MCF 10A (cell line): ENCODE data around the gene C1QTNF1. TPM values are rescaled to one million over a fixed set of nuclear protein-coding genes. Genes with fewer than 3 reads are reported as not detected.
A peak's percentile ranks its signal among the peaks of the same experiment; 100 is the strongest.
"Not testable (repeated sequence)": the region's sequence is repeated elsewhere in the genome, so short reads cannot be mapped to it uniquely, and the experiment has no call there.

Experiments
- BruUV-seq: library from RNA; stranded (reverse); fragments of 400-500 nt; replicated peaks from 2 replicates; lab custom pipeline; 2021; lab: Mats Ljungman, UMichigan
- CTCF ChIA-PET: fragments of 300-600 bp; sonication (Branson Sonifier 250); formaldehyde crosslinking; extraction: SDS; loops from one replicate; lab custom pipeline; 2021; ENCODE audit warnings: antibody characterized with exemption, inconsistent platforms; lab: Yijun Ruan, JAX
- POLR2A ChIA-PET: fragments of 300-600, 350-650 bp; sonication (Branson Sonifier 250); formaldehyde crosslinking; extraction: SDS; loops from one replicate; lab custom pipeline; 2020; ENCODE audit warnings: antibody characterized with exemption, inconsistent platforms; lab: Yijun Ruan, JAX
- DNase-seq: peaks from one replicate; pipeline ENCODE4 v3.0.0-alpha.2; 2018; ENCODE audit not compliant: unreplicated experiment
- H3K27ac Mint-ChIP-seq: one replicate; pipeline ENCODE4 v1.8.0; 2022; ENCODE audit warnings: mild to moderate bottlenecking, low read depth, mixed read lengths; ENCODE audit not compliant: unreplicated experiment
- H3K27me3 Mint-ChIP-seq: one replicate; pipeline ENCODE4 v1.8.0; 2022; ENCODE audit warnings: mixed read lengths; ENCODE audit not compliant: insufficient read depth, unreplicated experiment
- H3K36me3 Mint-ChIP-seq: one replicate; pipeline ENCODE4 v1.8.0; 2022; ENCODE audit warnings: mild to moderate bottlenecking, moderate library complexity, mixed read lengths; ENCODE audit not compliant: insufficient read depth, unreplicated experiment
- H3K4me1 Mint-ChIP-seq: one replicate; pipeline ENCODE4 v1.8.0; 2022; ENCODE audit warnings: mixed read lengths; ENCODE audit not compliant: insufficient read depth, unreplicated experiment
- H3K4me3 Mint-ChIP-seq: one replicate; pipeline ENCODE4 v1.8.0; 2022; ENCODE audit warnings: mild to moderate bottlenecking, moderate library complexity, mixed read lengths; ENCODE audit not compliant: unreplicated experiment
- H3K9me3 Mint-ChIP-seq: one replicate; pipeline ENCODE4 v1.8.0; 2022; ENCODE audit warnings: mixed read lengths; ENCODE audit not compliant: unreplicated experiment
- intact Hi-C: fragments of 100-400 bp; cut with micrococcal nuclease; formaldehyde crosslinking; loops from 2 replicates; pipeline ENCODE4 v1.14.1; 2022
- total RNA-seq: library from RNA; stranded (reverse); gene quantifications from 2 replicates; pipeline ENCODE4 v1.2.3, GENCODE V29; 2022
- TF ChIP-seq, protein P1 (sequence below): fragments of 200-600 bp; IDR thresholded peaks from one replicate; pipeline ENCODE4 v1.8.0; 2022; ENCODE audit warnings: antibody characterized with exemption, mild to moderate bottlenecking; ENCODE audit not compliant: unreplicated experiment

The C1QTNF1 gene
- total RNA-seq, 1 experiment from 2014 or later: 3.0 TPM

DNA sequence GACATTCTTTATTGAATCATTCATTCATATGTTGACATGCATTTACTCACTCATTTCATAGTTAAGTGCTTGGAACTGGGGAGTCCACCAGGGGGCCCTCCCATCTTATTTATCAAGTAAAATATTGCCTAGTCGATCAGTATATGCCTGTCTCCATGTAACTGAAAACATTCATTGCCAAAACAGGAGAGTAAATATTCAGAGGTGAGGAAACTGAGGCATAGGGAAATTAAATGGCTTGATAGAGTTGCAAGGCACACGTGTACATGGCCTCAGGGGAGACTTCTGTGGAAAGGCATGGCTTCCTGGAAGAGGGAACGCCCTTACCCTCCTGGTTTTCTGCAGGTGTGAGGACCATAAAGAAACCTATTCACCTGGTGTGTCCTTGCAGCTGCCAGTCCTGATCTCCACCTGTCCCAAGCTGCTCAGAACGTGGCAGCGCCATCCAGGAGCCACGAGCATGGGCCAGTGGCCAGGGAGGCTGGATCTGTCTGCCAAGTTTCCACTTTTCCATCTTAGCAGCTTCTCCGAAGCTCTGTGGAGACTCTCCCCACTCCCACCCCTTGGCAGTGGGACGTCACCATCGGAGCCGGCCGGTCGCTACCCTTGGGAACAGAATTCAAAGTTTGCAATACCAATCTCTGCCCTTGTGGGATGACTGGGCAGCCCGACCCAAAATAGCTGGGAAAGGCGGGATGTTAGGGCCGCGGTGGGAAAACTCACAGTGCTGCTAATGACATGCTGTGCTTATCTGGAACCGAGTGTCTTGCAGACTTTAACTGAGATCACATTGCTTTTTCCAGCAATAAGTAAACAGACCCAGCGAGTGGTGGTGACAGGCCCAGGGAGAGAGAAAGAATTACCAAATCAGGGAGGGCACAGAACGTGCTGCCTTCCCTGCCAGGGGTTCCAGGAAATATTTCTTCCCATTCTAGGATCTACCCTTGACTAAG is 4.1 kb upstream of the C1QTNF1 start:
- Mint-ChIP-seq H3K9me3 (no peaks in the 10 kb centered on the region), H3K27ac (peak overlapping the region; percentile 35), H3K36me3 (no peaks in the 10 kb centered on the region), H3K4me3 (no peak overlapping the region), H3K4me1 (peaks cover 24% of the 10 kb centered on the region), H3K27me3 (no peaks in the 10 kb centered on the region)
- intact Hi-C loops: loop anchor here (1.0 to 10.0 kb wide), 3 partner anchors 22 to 375 kb away; no protein-coding TSS in a partner anchor
- no TSS peak for BruUV-seq
- ChIA-PET POLR2A (interaction anchor here (0.6 to 1.3 kb wide), 5 partner anchors 10 to 494 kb away, joined by 3 to 4 read pairs (median 3); partner anchors contain the start of gene CANT1), CTCF (interaction anchor here (0.6 to 1.8 kb wide), 13 partner anchors 9 to 1063 kb away, joined by 3 to 14 read pairs (median 5); no protein-coding TSS in a partner anchor)
- TF ChIP-seq, protein P1, sequence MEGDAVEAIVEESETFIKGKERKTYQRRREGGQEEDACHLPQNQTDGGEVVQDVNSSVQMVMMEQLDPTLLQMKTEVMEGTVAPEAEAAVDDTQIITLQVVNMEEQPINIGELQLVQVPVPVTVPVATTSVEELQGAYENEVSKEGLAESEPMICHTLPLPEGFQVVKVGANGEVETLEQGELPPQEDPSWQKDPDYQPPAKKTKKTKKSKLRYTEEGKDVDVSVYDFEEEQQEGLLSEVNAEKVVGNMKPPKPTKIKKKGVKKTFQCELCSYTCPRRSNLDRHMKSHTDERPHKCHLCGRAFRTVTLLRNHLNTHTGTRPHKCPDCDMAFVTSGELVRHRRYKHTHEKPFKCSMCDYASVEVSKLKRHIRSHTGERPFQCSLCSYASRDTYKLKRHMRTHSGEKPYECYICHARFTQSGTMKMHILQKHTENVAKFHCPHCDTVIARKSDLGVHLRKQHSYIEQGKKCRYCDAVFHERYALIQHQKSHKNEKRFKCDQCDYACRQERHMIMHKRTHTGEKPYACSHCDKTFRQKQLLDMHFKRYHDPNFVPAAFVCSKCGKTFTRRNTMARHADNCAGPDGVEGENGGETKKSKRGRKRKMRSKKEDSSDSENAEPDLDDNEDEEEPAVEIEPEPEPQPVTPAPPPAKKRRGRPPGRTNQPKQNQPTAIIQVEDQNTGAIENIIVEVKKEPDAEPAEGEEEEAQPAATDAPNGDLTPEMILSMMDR: peak; percentile 84
- DNase-seq: peak; percentile 77

DNA sequence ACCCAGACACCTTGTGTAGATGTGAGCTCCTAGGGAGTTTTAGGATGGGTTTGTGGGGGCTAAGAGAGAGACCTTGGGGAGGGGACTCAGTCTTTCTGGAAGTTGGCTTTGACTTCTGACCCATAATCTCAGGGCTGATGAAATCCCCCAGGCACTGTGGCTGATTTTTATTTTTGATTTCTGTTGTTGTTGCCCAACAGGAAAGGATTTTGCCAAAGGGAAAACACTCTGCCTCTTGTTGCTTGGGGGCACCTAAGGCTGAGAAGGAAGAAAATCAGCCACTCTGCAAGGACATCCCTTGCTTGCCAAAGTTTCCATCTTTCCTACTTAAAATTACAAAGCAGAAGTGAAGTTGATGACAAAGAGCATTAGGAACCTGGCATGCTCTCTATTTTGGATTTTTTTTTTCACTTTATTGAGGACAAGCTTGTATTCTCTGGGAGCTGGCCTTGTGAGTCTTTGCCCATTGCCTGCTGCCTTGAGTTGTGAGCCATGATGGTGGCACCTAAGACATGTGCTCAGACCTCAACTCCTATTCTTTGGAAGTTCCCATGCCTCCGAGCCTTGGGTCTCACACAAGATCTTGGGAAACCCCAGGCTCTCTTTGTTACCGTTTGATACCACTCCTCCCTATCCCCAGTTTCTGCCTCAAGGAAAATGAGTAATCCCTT is 3.2 kb upstream of the C1QTNF1 start:
- POLR2A ChIA-PET: interaction anchor here (0.6 to 1.3 kb wide), 4 partner anchors 11 to 495 kb away, joined by 3 to 4 read pairs (median 3); partner anchors contain the start of gene CANT1
- DNase-seq: peak; percentile 80
- Mint-ChIP-seq H3K4me1 (peaks cover 29% of the 10 kb centered on the region), H3K36me3 (no peaks in the 10 kb centered on the region), H3K4me3 (no peak overlapping the region), H3K27me3 (no peaks in the 10 kb centered on the region), H3K9me3 (no peaks in the 10 kb centered on the region), H3K27ac (peak overlapping the region; percentile 35)
- intact Hi-C loops: no loop called here
- CTCF ChIA-PET: interaction anchor here (0.8 to 1.8 kb wide), 11 partner anchors 8 to 372 kb away, joined by 3 to 14 read pairs (median 5); no protein-coding TSS in a partner anchor
- BruUV-seq: no TSS peak
- TF ChIP-seq, protein P1: no peak

DNA sequence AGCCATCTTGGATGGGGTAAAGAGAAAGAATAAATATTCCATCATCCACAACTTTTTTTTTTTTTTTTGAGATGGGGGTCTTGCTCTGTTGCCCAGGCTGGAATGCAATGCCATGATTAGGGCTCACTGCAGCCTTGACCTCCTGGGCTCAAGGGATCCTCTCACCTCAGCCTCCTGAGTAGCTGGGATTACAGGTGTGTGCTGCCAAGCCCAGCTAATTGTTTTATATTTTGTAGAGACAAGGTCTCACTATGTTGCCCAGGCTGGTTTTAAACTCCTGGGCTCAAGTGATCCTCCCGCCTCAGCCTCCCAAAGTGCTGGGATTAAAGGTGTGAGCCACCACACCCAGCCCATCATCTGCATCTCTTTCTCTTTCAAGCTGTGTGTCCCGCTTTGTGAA is 2.0 kb upstream of the C1QTNF1 start:
- DNase-seq, intact Hi-C loops, H3K27me3 Mint-ChIP-seq, H3K4me3 Mint-ChIP-seq, H3K9me3 Mint-ChIP-seq, H3K36me3 Mint-ChIP-seq, BruUV-seq, H3K27ac Mint-ChIP-seq: not testable (repeated sequence)
- ChIA-PET POLR2A (interaction anchor here (0.6 to 0.7 kb wide), 2 partner anchors 13 to 29 kb away, joined by 3 to 4 read pairs; no protein-coding TSS in a partner anchor), CTCF (interaction anchor here (0.7 to 1.8 kb wide), 9 partner anchors 20 to 370 kb away, joined by 3 to 7 read pairs (median 5); no protein-coding TSS in a partner anchor)
- peaks cover 38% of the 10 kb centered on the region for H3K4me1 Mint-ChIP-seq

DNA sequence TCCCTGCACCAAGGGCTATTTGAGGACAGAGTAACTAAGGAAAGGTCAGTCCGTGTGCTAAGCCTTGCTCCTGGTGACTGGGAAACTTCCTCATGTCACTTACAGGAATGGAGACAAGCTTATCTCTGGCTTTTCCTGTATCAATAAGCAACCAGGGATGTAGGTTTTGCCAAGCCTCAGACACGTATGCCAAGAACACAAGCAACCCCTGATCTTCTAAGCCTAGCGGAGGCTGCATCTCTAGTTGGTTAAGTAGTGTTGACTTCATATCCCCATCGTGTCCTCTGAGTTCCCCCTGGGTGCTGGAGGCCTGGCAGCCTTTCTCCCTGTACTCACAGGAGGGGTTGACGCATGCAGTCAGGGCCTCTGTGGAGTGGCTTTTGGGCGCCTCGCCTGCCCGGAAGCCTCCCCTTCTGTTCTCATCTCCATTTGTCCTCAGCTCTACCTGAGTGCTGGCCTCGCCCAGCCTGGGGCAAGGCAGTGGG is 1.4 kb upstream of the C1QTNF1 start:
- Mint-ChIP-seq H3K27ac (no peak overlapping the region), H3K27me3 (no peaks in the 10 kb centered on the region), H3K36me3 (peaks cover 12% of the 10 kb centered on the region), H3K9me3 (no peaks in the 10 kb centered on the region), H3K4me1 (peaks cover 44% of the 10 kb centered on the region), H3K4me3 (no peak overlapping the region)
- intact Hi-C loops: no loop called here
- no TSS peak for BruUV-seq
- TF ChIP-seq, protein P1: no peak
- no peak for DNase-seq
- ChIA-PET POLR2A (no interaction called here), CTCF (interaction anchor here (0.6 to 1.8 kb wide), 7 partner anchors 14 to 225 kb away, joined by 3 to 7 read pairs (median 4); no protein-coding TSS in a partner anchor)
